Osteoblast (primary cell): ENCODE results near the gene ADAM10. TPM values are rescaled to one million over a fixed set of nuclear protein-coding genes. Genes with fewer than 3 reads are reported as not detected.

Experiments
- DNase-seq: peaks from one replicate; pipeline ENCODE4 v3.0.0; 2011; ENCODE audit warnings: low spot score, mixed read lengths; ENCODE audit not compliant: insufficient read length; ENCODE audit errors: missing footprints
- H2AFZ ChIP-seq: 2 replicates; pipeline ENCODE4 v1.6.0; 2011; ENCODE audit warnings: mild to moderate bottlenecking, low read length
- H3K27ac ChIP-seq: 2 replicates; pipeline ENCODE4 v1.5.1; 2011; ENCODE audit warnings: mild to moderate bottlenecking, low read depth, low read length, moderate library complexity
- H3K27me3 ChIP-seq: 2 replicates; pipeline ENCODE4 v1.6.0; 2012; ENCODE audit warnings: mild to moderate bottlenecking, control low read depth, inconsistent platforms, low read length, moderate library complexity; ENCODE audit not compliant: insufficient read depth
- H3K36me3 ChIP-seq: 2 replicates; pipeline ENCODE4 v1.5.1; 2011; ENCODE audit warnings: mild to moderate bottlenecking, low read length, control low read depth, moderate library complexity; ENCODE audit not compliant: insufficient read depth
- H3K4me1 ChIP-seq: 2 replicates; pipeline ENCODE4 v1.5.1; 2011; ENCODE audit warnings: mild to moderate bottlenecking, low read length, control low read depth, moderate library complexity; ENCODE audit not compliant: insufficient read depth
- H3K4me2 ChIP-seq: 2 replicates; pipeline ENCODE4 v1.6.0; 2011; ENCODE audit warnings: mild to moderate bottlenecking, low read length; ENCODE audit not compliant: insufficient read depth
- H3K4me3 ChIP-seq: fragments of 200-600 bp; sonication (generic); 3 replicates; pipeline ENCODE4 v1.5.1; 2012; ENCODE audit warnings: mild to moderate bottlenecking, low read length, inconsistent platforms; ENCODE audit not compliant: insufficient read depth
- H3K79me2 ChIP-seq: 2 replicates; pipeline ENCODE4 v1.6.0; 2012; ENCODE audit warnings: mild to moderate bottlenecking, low read length, control low read depth, inconsistent platforms; ENCODE audit not compliant: insufficient read depth
- H3K9me3 ChIP-seq: 2 replicates; pipeline ENCODE4 v1.5.1; 2011; ENCODE audit warnings: low read depth, low read length, control low read depth
- H4K20me1 ChIP-seq: 2 replicates; pipeline ENCODE4 v1.6.0; 2012; ENCODE audit warnings: mild to moderate bottlenecking, low read length, control low read depth; ENCODE audit not compliant: insufficient read depth
- CTCF ChIP-seq: IDR thresholded peaks from 2 replicates; pipeline ENCODE4 v1.5.1; 2011; ENCODE audit warnings: mild to moderate bottlenecking, low read depth, low read length, moderate library complexity; ENCODE audit errors: extremely low read depth
- total RNA-seq: library from RNA; depleted of rRNA; stranded (reverse); fragments of >200 nt; gene quantifications from 2 replicates; pipeline ENCODE4 v1.2.3, GENCODE V29; 2012

Gene ADAM10
- total RNA-seq, 1 donor, result 122 TPM

- Histone ChIP-seq H3K79me2 (peaks cover 60% of the 10 kb centered on the region), H3K4me3 (no peak overlapping the region), H4K20me1 (peaks cover 21% of the 10 kb centered on the region), H2AFZ (no peak overlapping the region), H3K27me3 (no peaks in the 10 kb centered on the region), H3K27ac (no peak overlapping the region), H3K4me1 (no peaks in the 10 kb centered on the region), H3K4me2 (no peak overlapping the region), H3K36me3 (no peaks in the 10 kb centered on the region), H3K9me3 (peaks cover 2% of the 10 kb centered on the region)
- TF ChIP-seq CTCF, result no peak
- DNase-seq, result no peak
These were observed 52.3 kb downstream of the ADAM10 start for GRCh38 chr15:58697220-58697619.

GRCh38 chr15:58696738-58697137 lies 52.8 kb downstream of the ADAM10 start:
- H4K20me1 ChIP-seq, result peaks cover 18% of the 10 kb centered on the region

GRCh38 chr15:58694641-58695398 lies 54.7 kb downstream of the ADAM10 start:
- no peak for DNase-seq
- Histone ChIP-seq H3K4me3 (no peak overlapping the region), H2AFZ (no peak overlapping the region), H3K27ac (no peak overlapping the region), H3K4me1 (no peaks in the 10 kb centered on the region), H3K36me3 (no peaks in the 10 kb centered on the region), H4K20me1 (peaks cover 29% of the 10 kb centered on the region), H3K27me3 (no peaks in the 10 kb centered on the region), H3K79me2 (peaks cover 60% of the 10 kb centered on the region), H3K9me3 (peaks cover 2% of the 10 kb centered on the region), H3K4me2 (no peak overlapping the region)
- no peak for TF ChIP-seq CTCF

More at GRCh38 chr15:58696738-58697137, 52.8 kb downstream of the ADAM10 start:
- Histone ChIP-seq H3K4me2 (no peak overlapping the region), H3K9me3 (peaks cover 2% of the 10 kb centered on the region), H3K4me1 (no peaks in the 10 kb centered on the region), H3K79me2 (peaks cover 57% of the 10 kb centered on the region), H2AFZ (no peak overlapping the region), H3K36me3 (no peaks in the 10 kb centered on the region), H3K27ac (no peak overlapping the region), H3K4me3 (no peak overlapping the region), H3K27me3 (no peaks in the 10 kb centered on the region)
- no peak for DNase-seq
- TF ChIP-seq CTCF, result no peak

- H3K27ac ChIP-seq, result no peak overlapping the region
- H3K79me2 ChIP-seq, result peaks cover 47% of the 10 kb centered on the region
These were observed 58.8 kb downstream of the ADAM10 start for GRCh38 chr15:58690703-58691102.

More at GRCh38 chr15:58690703-58691102, 58.8 kb downstream of the ADAM10 start:
- H2AFZ ChIP-seq, result no peak overlapping the region
- H3K4me3 ChIP-seq, result no peak overlapping the region
- H3K27me3 ChIP-seq, result no peaks in the 10 kb centered on the region
- H3K36me3 ChIP-seq, result no peaks in the 10 kb centered on the region
- no peak for TF ChIP-seq CTCF
- no peaks in the 10 kb centered on the region for H3K9me3 ChIP-seq
- no peaks in the 10 kb centered on the region for H3K4me1 ChIP-seq
- H4K20me1 ChIP-seq, result peaks cover 32% of the 10 kb centered on the region
- DNase-seq, result no peak
- no peak overlapping the region for H3K4me2 ChIP-seq
